GM19395 (cell line): ENCODE results near the gene CORO2B.

ENCODE experiments used
- ATAC-seq: cut with Tn5 transposase; IDR thresholded peaks from one replicate; pipeline ENCODE4 v1.9.1; 2021; ENCODE audit warnings: mild to moderate bottlenecking, moderate library complexity; ENCODE audit not compliant: unreplicated experiment

The CORO2B gene

DNA sequence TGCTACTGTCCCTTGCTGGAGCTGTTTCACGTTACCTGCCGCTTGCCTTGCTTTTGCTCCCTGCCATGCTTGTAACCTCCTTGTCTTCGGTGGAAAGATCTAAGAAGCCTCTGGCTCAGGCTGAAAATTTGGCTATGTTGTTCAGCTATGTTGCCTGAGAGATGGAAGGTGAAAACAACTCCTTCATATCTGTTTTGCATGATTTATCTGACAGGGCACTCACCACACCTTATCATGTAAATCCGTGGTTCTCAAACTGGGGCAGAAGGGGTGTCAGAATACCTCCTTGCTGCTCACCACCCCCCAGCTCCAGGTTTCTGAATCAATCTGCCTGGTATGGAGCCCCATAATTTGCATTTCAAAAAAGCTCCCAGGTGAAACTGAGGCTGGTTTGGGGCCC is 6.5 kb upstream of the CORO2B start:
- ATAC-seq: no peak

DNA sequence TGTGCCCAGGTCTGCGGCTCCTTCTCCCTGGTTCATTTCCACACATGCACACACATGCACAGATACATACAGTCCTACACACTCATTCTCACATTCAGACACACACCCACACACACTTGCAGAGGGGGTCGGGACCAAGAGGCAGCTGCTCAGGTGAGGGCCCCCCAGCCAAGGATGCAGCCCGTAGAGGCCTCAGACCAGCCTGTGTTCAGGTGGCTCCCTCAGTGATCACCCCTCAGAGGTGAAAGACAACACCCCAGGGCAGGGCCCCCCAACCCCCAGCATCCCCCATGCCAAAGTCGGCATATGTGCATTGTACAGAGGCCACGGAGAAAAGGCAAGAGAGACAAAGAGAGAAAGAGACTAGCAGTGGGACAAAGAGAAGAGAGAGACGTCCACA is 5.9 kb upstream of the CORO2B start:
- ATAC-seq: no peak

DNA sequence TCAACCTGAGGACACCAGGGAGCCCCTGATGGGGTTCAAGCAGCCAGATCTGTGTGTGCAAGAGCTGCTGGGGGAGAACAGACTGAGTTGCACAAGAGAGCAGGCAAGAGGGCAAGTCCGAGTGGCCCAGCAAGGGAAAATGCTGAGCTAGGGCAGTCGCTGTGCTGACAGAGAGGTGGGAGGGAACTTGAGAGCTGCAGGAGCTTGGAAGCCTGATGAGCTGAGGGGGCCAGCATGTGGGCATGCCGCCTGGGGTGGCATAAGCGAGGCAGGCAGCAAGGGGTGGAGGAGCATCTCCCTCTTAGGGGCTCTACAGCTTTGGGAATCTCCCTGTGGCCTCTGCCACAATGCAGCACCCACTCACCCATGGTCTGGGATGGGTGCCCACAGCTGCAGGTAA is 4.7 kb upstream of the CORO2B start:
- ATAC-seq: no peak

DNA sequence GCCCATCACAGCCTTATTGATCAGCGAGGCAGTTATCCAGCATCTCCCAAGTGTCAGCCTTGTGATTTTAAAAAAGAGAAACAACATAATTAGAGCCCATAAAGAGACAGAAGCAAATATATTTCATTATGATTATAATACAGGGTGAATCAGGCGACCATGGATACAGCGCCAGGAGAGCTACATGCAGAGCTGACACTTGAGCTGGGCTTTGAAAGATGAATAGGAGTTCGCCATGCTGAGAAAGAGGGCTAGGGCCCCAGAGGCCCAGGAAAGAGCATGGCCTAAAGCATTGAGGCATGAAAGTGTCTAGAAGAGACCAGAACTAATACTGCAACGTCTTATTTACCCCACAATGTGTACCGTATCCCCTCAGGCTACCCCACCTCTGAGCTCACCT is 4.2 kb upstream of the CORO2B start:
- no peak for ATAC-seq

DNA sequence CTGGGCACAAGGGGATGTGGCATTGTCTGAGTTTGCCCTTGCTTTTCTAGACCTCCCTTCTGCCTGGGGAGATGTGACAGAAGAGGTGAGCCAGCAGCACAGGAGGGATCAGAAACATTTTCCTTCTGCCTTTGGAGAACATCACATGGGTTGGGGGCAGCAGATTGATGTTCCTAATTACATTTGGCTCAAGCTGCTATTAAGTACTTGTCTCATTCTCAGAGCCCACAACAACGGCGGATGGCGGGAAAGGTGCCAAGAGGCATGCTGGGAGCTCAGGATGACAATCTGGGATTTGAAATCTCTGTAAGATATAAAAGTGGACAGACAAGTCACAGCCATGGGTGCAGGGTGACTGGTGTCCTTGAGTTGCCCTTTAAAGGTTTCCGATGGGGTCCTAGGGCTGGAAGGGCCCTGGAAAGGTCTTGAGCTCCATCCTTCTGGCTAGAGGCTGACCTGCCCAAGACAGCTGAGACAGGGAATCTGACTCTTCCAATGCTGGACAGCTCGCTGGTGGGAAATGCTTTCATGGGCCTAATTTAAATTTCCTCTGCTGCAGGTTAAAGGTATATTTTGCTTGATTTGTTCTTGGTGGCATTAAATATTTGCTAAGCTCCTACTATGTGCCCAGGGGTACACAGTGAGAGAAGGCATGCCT is 2.4 kb upstream of the CORO2B start:
- no peak for ATAC-seq

DNA sequence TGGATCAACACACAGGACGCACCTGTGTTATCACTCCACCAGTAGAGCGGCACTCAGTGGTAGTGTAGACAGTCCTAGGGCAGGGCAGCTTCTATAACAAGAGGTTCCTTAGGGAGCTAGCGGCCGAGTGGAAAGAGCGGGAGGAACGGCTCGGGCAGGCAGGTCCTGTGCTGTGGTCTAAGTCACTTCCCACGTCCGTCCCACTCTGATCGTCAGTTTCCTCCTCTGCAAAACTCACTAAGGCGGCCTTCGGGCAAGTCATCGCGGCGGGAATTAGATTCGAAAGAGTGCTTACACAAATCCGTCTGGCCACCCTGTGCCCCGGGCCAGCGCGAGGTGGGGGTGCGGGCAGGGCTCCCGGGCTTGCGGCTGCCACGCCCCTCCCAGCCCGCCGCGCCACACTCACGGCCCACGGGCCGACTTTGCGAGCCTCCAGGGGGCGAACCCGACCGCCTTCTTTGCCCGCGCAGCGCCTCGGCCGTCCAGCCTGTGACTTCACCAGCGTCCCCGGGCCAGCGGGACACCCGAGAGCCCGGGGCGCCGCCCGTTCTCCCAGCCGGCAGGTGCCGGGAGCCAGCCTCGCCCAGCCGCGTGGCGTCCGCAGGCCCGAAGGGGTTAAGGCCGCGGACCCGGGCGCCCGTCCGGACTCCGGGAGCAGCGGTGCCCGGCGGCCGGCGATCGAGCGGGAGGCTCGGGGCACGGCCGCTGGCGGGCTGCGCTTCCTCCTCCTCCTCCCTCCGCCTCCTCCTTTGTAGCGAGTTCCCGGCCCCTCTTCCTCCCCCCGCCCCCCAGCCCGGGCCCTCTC is 416 bp upstream of the CORO2B start:
- ATAC-seq: no peak

DNA sequence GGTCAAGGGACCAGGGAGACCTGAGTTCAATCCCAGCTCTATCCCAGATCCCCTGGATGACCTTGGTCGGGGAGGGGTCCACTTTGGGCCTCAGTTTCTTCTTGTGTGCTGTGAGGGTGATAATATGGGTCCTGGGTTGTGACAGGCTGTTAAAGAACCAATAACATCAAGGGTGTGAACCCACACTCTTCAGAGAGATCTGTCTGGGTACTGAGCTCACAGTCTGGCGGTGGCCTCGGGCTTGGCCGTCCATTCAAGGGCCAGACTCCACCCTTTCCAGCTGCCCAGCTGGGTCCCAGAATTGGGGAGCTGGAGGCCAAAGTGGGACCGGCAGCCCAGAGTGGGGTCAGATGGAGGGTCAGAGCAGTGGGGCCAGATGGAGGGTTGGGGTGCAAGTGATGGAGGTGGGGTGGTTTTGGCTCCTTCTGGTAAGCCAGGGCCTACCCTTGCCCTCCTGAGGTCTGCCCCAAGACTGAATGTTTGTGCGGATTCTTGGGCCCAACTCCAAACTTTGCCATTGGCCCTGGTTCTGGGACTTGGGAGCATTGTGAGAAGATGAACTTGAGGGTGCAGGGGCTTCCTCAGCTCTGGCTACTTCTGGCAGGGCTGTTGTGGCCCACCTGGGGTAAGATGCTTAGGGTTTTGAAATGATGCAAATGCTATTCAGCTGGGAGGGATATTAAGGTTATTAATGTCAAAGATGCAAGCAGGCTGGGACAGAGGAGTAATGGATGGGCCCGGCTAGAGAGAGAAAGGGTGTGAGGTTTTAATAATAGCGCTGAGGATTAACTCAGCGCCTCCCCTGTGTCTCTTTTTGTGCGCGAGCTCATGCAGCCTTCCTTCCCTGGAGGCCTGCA is 1.5 kb downstream of the CORO2B start:
- no peak for ATAC-seq

DNA sequence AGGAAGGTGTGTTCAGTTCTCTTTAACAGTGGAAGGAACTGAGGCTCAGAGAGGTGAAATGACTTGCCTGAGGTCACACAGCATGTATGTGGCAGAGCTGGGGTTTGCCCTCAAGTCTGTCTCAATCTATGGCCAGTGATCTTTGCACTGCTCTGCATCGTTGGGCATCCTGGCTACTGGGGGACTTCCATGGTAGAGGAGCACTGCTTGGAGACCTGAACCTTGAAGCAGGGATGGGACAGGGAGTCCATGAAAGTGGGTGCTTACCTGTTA is 2.0 kb downstream of the CORO2B start:
- ATAC-seq: no peak

DNA sequence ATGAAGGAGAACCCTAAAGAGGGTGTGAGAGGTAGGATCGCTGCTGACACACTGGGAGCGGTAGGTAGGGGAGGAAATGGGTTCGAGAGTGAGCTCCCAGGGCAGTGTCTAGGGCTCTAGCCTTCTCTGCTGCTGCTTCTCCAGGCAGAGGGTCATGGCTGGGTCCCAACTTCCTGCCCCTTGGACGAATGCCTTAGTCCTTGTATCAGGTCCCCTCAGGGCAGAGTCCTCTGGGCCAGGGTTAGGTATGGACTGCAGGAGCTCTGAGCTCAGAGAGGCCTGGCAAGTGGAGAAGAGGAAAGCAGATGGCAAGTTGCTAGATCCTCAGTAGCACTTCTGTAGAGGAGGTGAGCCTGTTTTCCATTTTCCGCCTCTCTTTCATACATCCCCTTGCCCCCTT is 2.9 kb downstream of the CORO2B start:
- ATAC-seq: no peak

DNA sequence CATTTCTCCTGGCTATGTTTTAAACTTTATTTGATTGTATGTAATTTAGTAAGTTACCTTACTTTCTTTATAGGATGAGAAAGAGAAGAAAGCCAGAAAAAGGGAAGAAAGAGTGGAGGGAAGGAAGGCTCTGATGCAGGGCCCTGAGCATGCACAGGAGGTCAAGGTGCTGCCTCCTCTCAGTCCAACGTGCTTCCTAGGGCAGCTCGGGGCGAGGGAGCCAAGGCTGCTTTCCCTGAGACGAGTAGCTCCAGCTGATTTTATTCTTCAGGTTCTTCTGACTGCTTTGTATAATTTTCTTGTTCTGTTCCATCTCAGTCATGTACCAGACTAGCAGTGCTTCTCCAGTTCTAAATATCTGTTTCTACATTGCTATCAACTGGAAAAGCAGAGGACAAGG is 3.4 kb downstream of the CORO2B start:
- no peak for ATAC-seq

DNA sequence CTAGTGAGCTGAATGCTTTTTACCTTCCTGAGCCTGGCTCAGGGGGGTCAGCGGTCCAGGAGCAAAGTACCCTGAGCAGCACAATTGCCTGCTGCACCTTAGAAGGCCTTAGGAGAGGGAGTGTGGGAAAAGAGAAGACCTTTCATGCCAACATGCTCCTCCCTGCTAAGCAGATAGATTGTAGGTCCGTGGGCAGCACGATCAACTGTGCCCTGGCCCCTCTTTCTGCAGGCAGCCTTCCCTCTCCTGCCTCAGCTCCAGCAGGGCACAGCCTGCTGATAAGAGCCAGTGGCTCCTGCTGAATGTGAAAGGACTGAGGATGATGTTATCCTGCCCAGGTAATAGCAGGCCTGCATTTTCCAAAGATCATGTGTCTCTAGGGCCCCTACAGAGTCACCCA is 4.1 kb downstream of the CORO2B start:
- no peak for ATAC-seq

DNA sequence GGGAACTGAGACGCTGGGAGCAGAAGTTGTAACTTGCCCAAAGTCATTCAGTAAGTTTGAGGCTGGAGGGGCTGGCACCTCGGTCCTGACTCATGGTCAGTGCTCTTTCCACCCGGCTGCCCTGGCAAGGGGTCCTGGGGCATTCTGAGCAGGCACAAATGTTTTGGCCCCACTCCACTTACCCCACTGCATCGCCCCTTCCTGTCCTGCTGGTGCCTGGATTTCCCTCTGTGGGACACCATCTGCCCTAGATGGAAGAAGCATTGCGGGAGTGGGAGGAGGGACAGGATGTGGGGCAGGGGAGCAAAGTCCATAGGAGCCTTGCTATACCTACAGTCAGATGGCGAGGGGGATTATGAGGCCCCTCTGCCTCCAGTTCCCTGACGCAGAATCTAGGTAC is 4.5 kb downstream of the CORO2B start:
- no peak for ATAC-seq

DNA sequence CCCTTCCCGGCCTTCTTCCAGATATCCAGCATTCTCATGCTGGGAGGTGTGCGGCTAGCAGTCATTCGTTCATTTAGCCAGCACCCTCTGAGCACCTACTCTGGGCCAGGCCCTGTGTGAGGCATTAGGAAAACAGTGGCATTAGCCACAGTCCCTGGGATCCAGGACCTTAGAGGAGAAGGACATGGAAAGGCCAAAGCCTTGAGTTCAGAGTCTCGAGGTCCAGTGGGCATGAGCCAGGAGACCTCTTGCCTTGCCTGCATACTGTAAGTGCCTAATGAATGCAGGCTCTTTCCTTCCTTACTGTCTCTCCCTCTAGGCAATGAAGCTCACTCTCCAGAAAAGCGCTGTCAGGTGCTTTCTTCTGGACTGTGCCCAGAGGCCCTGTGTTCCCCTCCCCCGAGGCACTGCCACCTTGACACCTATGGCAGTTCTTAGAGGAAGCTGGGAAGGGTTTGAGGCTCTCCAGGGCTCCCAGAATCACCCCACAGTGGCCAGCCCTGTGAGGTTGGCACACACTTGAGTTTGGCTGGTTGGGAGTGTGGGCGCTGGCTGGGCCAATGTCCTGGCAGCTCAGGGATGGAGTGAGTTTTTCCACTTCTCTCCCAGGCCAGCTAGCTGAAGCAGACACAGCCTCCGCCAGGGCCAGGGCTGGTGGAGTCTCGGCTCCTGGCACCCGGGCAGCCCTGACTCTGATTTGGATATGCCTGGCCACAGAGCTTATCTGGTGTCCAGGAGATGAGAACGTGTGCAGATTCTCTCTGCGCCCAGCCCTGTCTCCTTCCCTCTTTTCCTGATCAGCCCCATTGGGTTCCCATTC is 5.4 kb downstream of the CORO2B start:
- no peak for ATAC-seq

DNA sequence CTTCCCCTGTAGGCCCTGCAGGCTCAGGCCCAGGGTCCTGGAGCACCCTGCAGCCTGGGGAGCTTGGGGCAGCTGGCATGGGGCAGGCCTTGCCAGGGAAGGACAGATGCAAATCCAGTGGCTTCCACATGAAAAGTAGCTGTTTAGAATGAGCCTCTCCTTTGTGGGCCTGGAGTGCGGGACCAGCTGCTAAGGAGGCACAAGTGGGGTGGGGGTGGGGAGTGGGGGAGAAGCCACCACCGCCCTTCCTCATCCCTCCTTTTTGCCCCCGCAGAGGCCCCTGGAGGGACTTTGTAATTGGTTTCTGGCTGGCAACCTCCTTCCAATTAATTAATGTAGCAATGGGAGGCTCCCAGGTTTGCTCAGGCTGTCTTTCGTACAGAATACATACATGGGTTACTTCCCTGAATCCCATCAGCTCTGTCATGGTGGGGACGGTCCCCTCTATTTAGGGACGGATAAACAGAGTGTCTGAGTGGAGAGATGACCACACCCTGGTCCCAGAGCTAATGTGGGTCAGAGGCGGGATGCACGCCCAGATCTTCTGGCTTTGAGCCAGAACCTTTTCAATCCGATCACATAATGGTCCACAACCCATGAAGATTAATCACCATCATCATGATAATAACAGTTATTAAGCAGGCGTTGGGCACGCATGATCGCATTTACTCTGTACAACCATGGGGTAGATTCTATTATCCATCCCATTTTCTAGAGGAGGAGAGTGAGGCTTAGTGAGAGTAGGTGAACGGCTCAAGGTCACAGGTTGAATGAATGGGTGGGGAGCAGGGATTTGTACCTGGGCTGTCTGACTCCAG is 6.2 kb downstream of the CORO2B start:
- no peak for ATAC-seq

DNA sequence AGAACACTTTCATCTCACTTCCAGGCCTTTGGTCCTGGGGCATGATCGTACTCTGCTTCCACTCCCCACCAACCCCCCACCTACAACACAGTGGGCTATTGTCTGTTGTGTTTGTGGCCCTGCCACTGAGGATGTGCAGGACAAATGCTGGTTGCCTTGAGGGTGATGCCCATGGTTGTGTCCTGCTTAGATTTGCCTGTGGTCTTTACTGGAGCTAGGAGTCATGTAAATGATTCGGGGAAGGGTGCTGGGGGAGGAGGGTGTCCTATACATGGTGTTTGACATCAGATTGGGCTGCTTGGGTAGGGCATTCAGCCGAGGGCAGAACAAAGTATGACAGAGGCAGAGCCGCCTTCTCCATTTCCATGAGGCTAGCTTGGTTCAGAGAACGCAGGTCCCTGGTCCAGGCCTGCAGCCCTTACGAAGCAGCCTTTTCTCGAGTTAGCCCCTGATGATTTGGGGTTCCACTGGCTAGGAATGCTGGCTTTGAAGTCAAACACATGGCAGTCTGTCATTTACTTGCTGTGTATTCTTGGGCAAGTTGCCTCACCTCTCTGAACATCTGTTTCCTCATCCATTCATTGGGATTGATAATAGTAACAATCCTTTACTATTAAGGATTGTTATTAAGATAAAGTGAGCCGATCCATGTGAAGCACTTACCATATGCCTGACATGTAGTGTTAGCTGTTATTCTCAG is 6.9 kb downstream of the CORO2B start:
- ATAC-seq: no peak

DNA sequence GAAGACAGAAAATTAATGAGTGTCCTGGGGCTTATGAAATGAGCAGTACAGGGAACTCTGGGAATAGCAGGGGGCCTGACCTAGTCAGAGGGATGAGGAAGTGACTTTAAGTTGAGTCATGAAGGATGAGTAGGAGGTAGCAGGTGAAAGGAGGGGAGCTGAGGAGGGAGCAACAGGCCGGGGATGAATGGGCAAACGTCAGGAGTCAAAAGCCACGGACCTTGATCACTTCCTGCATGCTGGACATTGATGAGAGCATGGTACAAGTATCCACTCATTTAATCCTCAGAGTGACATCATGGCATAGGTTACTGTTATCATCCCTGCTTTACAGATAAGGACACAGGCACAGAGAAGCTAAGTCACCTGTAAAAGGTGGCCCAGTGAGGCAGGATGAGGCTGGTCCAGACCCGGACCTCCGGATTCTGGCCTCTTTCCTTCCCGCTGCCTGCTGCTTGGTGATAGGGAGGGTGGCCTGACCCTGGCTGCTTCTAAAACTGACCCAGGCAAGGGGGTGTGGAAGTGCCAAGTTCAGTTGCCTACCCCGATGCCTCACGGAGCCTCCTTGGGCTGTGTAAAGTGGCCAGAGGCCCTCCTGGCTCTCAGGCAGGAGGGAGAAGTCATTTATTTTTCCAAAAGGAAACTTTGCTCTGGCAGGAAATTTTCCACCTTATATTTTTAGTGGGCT is 7.6 kb downstream of the CORO2B start:
- ATAC-seq: no peak

DNA sequence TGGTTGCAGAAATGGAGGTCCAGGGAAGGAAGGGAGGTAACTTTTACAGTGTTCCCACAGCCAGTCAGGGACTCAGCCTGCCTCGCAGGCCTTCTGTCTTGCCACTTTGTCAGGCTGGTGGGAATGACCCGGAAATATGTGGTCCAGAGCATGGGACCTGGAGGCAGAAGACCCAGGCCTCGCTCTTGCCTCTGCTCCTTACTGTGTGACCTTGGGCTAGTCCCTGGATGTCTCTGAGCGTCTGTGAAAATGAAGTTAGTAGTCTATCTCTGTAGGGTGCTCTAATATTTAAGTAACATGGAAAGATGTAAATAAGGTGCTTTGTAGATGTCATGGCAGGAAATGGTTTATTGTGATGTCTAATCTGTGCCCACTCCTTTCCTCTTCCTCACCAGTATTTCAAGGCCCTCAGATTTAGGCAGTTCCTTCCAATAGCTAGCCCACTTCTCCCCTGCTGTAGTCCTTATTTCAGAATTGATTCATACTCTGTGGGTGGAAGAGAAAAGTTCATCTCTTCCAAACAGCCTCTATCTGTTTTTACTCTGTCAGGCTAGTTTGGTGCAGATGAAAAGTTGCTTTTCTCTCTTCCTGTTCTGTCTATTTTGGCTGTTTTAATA is 9.1 kb downstream of the CORO2B start:
- ATAC-seq: no peak

DNA sequence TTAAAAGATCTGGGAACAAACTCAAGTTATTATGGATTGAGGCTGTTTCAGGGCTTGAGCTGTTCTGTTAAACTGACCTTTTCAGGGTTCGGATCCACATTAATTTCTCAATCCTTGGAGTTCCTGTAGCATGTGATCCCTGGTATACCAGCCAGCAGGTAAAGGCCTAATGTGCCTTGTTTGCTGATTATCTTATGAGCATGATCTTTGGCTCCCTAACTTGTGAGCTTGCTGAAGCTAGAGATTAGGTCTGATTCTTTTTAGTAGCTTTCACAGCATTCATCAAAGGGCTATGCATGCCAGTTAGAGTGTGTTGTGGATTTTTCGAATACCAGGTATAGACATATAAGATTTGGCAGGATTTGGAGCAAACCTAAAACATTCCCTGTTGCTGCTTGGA is 10.3 kb downstream of the CORO2B start:
- no peak for ATAC-seq
